Right kidney (tissue), 1 donor: ENCODE data around the gene ANKRD10.
"Not testable (repeated sequence)": the region's sequence is repeated elsewhere in the genome, so short reads cannot be mapped to it uniquely, and the experiment has no call there.

ENCODE experiments used
- DNase-seq: peaks from one replicate; pipeline ENCODE4 v3.0.0-alpha.2; 2016

The ANKRD10 gene

GRCh38 chr13:110868720-110869119 lies 46.1 kb downstream of the ANKRD10 start:
- DNase-seq, result no peak

GRCh38 chr13:110867380-110867779 lies 47.5 kb downstream of the ANKRD10 start:
- DNase-seq, result no peak

- DNase-seq, result no peak
Observed at GRCh38 chr13:110866491-110867170, 48.2 kb downstream of the ANKRD10 start.

GRCh38 chr13:110863685-110864084 lies 51.2 kb downstream of the ANKRD10 start:
- DNase-seq, result no peak

GRCh38 chr13:110860983-110861382 lies 53.9 kb downstream of the ANKRD10 start:
- no peak for DNase-seq

- DNase-seq, result no peak
Observed at GRCh38 chr13:110856942-110857835, 57.7 kb downstream of the ANKRD10 start.

- no peak for DNase-seq
Observed at GRCh38 chr13:110855363-110855762, 59.5 kb downstream of the ANKRD10 start.

- DNase-seq, result no peak
Observed at GRCh38 chr13:110854866-110855265, 60.0 kb downstream of the ANKRD10 start.

GRCh38 chr13:110853235-110853721 lies 61.6 kb downstream of the ANKRD10 start:
- DNase-seq, result no peak

- DNase-seq, result no peak
Observed at GRCh38 chr13:110850840-110851239, 64.0 kb downstream of the ANKRD10 start.

- DNase-seq, result no peak
Observed at GRCh38 chr13:110850006-110850405, 64.9 kb downstream of the ANKRD10 start.

- DNase-seq, result no peak
Observed at GRCh38 chr13:110845520-110845919, 69.3 kb downstream of the ANKRD10 start.

GRCh38 chr13:110841846-110842245 lies 73.0 kb downstream of the ANKRD10 start:
- DNase-seq, result no peak

- no peak for DNase-seq
Observed at GRCh38 chr13:110841406-110841805, 73.5 kb downstream of the ANKRD10 start.

GRCh38 chr13:110838867-110839538 lies 75.9 kb downstream of the ANKRD10 start:
- DNase-seq, result no peak

- DNase-seq, result no peak
Observed at GRCh38 chr13:110838116-110838515, 76.8 kb downstream of the ANKRD10 start.

- DNase-seq, result not testable (repeated sequence)
Observed at GRCh38 chr13:110837397-110838061, 77.3 kb downstream of the ANKRD10 start.

- DNase-seq, result no peak
Observed at GRCh38 chr13:110836605-110836903, 78.3 kb downstream of the ANKRD10 start.

- no peak for DNase-seq
Observed at GRCh38 chr13:110835721-110836604, 78.9 kb downstream of the ANKRD10 start.

GRCh38 chr13:110834572-110834971 lies 80.3 kb downstream of the ANKRD10 start:
- no peak for DNase-seq

GRCh38 chr13:110832531-110832930 lies 82.3 kb downstream of the ANKRD10 start:
- DNase-seq, result no peak

- no peak for DNase-seq
Observed at GRCh38 chr13:110832205-110832479, 82.7 kb downstream of the ANKRD10 start.
